Calu3 (cell line): ENCODE measurements around the gene MCTP1. TPM values are rescaled to one million over a fixed set of nuclear protein-coding genes. Genes with fewer than 3 reads are reported as not detected.

Experiments used
- BruUV-seq: library from RNA; stranded (reverse); fragments of 400-500 nt; replicated peaks from 2 replicates; lab custom pipeline; 2021; lab: Mats Ljungman, UMichigan
- CTCF ChIA-PET: fragments of 300-600 bp; sonication (Branson Sonifier 250); formaldehyde crosslinking; loops from one replicate; lab custom pipeline; 2022; ENCODE audit warnings: antibody characterized with exemption; lab: Charles Lee
- DNase-seq: peaks from one replicate; pipeline ENCODE4 v3.0.0; 2022
- H3K27ac Mint-ChIP-seq: one replicate; pipeline ENCODE4 v1.8.0; 2022; ENCODE audit warnings: mixed read lengths; ENCODE audit not compliant: unreplicated experiment
- H3K27me3 Mint-ChIP-seq: one replicate; pipeline ENCODE4 v1.8.0; 2022; ENCODE audit warnings: mixed read lengths; ENCODE audit not compliant: unreplicated experiment
- H3K36me3 Mint-ChIP-seq: one replicate; pipeline ENCODE4 v1.8.0; 2022; ENCODE audit warnings: mild to moderate bottlenecking, moderate library complexity, mixed read lengths; ENCODE audit not compliant: insufficient read depth, unreplicated experiment
- H3K4me1 Mint-ChIP-seq: one replicate; pipeline ENCODE4 v1.8.0; 2022; ENCODE audit warnings: mild to moderate bottlenecking, low read depth, mixed read lengths; ENCODE audit not compliant: unreplicated experiment
- H3K4me3 Mint-ChIP-seq: one replicate; pipeline ENCODE4 v1.8.0; 2022; ENCODE audit warnings: mild to moderate bottlenecking, low read depth, moderate library complexity, mixed read lengths; ENCODE audit not compliant: unreplicated experiment
- H3K9me3 Mint-ChIP-seq: one replicate; pipeline ENCODE4 v1.8.0; 2022; ENCODE audit warnings: low read depth, mixed read lengths; ENCODE audit not compliant: unreplicated experiment
- intact Hi-C: fragments of 100-400 bp; cut with micrococcal nuclease; formaldehyde crosslinking; loops from one replicate; pipeline ENCODE4 v1.10.0; 2022; ENCODE audit not compliant: unreplicated experiment
- total RNA-seq: library from RNA; stranded (reverse); gene quantifications from 2 replicates; pipeline ENCODE4 v1.2.3, GENCODE V29; 2022
- TF ChIP-seq, protein P1 (sequence below): fragments of 200-600 bp; IDR thresholded peaks from one replicate; pipeline ENCODE4 v1.8.0; 2022; ENCODE audit warnings: antibody characterized with exemption; ENCODE audit not compliant: unreplicated experiment

The MCTP1 gene
- total RNA-seq, 1 experiment from 2014 or later = 28.4 TPM

DNA sequence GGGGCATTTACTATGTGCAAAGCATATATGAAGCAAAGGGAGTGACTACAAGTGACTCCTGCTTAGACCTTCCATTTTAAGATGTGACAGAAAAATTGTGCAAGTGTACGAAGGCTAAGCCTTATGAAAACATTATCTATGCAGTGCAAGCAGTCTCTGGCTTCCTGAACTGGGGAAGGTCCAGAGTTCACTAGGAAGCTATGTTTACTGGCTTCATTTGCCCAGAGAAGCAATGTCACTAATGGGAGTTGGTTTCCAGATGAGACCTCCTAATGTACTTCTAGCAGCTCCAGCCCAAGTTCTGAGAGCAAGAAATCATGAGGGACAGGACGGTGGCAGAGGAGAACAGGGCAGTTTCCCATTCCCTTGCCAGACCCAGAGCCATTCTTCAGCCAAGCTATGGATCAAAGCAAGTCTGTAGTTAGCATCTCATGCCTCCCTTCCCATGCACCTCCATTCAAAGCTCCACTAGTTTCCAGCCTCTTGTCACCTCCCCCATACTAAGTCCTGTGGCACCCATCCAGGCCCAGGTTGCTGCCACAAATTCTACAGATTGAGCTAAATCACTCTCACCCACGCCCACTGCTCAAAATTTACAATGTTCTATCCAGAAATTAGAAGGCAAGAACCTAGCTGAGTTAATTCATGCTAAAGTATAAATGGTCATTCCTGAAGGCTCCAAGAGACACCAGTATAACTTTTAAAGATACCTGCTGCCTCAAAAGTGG lies 21.8 kb downstream of the MCTP1 start:
- TF ChIP-seq, protein P1, sequence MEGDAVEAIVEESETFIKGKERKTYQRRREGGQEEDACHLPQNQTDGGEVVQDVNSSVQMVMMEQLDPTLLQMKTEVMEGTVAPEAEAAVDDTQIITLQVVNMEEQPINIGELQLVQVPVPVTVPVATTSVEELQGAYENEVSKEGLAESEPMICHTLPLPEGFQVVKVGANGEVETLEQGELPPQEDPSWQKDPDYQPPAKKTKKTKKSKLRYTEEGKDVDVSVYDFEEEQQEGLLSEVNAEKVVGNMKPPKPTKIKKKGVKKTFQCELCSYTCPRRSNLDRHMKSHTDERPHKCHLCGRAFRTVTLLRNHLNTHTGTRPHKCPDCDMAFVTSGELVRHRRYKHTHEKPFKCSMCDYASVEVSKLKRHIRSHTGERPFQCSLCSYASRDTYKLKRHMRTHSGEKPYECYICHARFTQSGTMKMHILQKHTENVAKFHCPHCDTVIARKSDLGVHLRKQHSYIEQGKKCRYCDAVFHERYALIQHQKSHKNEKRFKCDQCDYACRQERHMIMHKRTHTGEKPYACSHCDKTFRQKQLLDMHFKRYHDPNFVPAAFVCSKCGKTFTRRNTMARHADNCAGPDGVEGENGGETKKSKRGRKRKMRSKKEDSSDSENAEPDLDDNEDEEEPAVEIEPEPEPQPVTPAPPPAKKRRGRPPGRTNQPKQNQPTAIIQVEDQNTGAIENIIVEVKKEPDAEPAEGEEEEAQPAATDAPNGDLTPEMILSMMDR = no peak
- Mint-ChIP-seq H3K4me3 (no peak overlapping the region), H3K27ac (no peak overlapping the region), H3K36me3 (no peaks in the 10 kb centered on the region), H3K4me1 (no peaks in the 10 kb centered on the region), H3K27me3 (peaks cover 66% of the 10 kb centered on the region), H3K9me3 (no peaks in the 10 kb centered on the region)
- intact Hi-C loops = no loop called here
- CTCF ChIA-PET = interaction anchor here (1.0 to 2.4 kb wide), 4 partner anchors 9 to 295 kb away, joined by 3 to 8 read pairs (median 4); no protein-coding TSS in a partner anchor
- no TSS peak for BruUV-seq
- DNase-seq = no peak

DNA sequence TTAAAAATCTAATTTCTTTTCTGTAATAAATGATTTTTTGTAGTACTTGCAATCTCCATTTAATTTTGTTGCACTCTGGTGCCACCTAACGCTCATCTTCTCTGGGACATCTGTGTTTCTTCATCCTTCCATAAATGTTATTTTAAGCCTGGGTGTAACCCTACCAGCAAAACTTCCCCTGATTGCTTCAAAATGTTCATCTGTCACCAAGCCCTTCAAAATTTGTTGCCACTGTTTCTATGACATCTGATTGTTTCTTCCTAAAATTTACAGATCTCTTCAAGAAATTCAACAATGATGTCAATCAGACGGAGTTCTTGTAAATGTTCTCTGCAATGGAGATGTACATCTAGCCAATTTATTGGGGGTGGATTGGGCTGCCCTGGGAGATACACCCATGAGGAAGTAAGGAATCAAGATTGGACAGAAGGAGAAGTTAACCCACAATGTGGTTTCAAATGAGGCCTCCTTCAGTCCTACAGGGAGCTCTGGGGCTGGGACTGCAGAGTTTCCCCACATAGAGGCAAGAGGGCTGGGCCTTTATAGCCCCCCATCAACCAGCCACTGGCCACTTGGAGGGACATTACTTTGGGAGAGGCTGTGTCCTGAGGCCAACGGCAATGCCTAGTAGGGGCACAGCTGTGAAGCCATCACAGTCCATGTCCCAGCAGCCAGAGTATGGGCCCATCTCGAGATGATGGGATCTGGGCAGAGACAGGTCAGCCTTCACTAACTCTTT lies 23.3 kb downstream of the MCTP1 start:
- no peaks in the 10 kb centered on the region for H3K36me3 Mint-ChIP-seq
- intact Hi-C loops = loop anchor here (1.0 kb wide), 1 partner anchor 293 kb away; no protein-coding TSS in a partner anchor
- CTCF ChIA-PET = interaction anchor here (1.8 kb wide), 1 partner anchor 293 kb away, joined by 4 read pairs; no protein-coding TSS in a partner anchor
- H3K9me3 Mint-ChIP-seq = no peaks in the 10 kb centered on the region
- no TSS peak for BruUV-seq
- peak; percentile 25 for DNase-seq
- peaks cover 51% of the 10 kb centered on the region for H3K27me3 Mint-ChIP-seq
- H3K27ac Mint-ChIP-seq = no peak overlapping the region
- TF ChIP-seq, protein P1 = peak; percentile 32
- no peaks in the 10 kb centered on the region for H3K4me1 Mint-ChIP-seq
- H3K4me3 Mint-ChIP-seq = no peak overlapping the region

DNA sequence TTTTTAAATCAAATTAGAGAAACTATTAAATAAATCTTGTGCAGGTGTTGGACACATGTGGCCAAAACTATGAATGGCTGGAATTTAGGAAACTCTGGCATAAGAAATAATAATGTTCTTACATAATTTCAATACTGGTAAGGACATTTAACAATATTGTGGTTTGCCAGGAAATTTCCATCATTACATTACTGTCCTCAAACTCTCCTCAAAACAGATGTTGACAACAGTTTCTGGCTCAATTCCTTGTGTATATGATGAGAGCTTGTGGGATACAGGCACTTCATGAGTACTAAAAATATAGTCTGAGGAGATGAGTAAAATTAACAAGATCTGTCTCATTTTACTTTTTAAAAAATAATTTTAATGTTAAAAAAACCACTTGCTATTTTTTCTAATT lies 27.9 kb downstream of the MCTP1 start:
- no peak overlapping the region for H3K4me3 Mint-ChIP-seq
- CTCF ChIA-PET = no interaction called here
- intact Hi-C loops = no loop called here
- peaks cover 27% of the 10 kb centered on the region for H3K27me3 Mint-ChIP-seq
- DNase-seq = no peak
- TF ChIP-seq, protein P1 = no peak
- H3K4me1 Mint-ChIP-seq = no peaks in the 10 kb centered on the region
- H3K36me3 Mint-ChIP-seq = no peaks in the 10 kb centered on the region
- no peaks in the 10 kb centered on the region for H3K9me3 Mint-ChIP-seq
- no peak overlapping the region for H3K27ac Mint-ChIP-seq
- no TSS peak for BruUV-seq

DNA sequence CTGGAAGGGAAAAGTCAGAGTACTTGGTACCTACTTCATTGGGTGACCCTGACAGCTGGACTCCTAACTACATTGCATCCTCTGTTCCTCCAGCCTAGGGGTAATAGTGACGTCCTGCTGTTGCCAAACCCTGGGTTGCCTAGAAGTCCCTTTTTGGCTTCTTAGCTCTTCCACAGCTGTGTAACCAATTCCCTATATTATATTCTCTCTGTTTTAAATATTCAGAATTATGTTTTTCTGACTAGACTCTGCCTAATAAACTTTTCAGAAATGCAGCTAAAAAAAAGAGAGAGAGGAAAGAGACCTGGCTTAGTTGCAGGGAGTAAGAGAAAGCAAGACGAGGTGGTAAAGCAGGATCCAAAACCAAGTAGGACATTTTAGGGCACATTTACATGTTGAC lies 28.4 kb downstream of the MCTP1 start:
- CTCF ChIA-PET = no interaction called here

More for the DNA sequence above, 28.4 kb downstream of the MCTP1 start:
- Mint-ChIP-seq H3K27ac (no peak overlapping the region), H3K27me3 (peaks cover 30% of the 10 kb centered on the region), H3K36me3 (no peaks in the 10 kb centered on the region), H3K9me3 (no peaks in the 10 kb centered on the region), H3K4me3 (no peak overlapping the region), H3K4me1 (no peaks in the 10 kb centered on the region)
- TF ChIP-seq, protein P1 = no peak
- no peak for DNase-seq
- no TSS peak for BruUV-seq
- intact Hi-C loops = no loop called here
